SU-DHL-6 (cell line): ENCODE measurements around the gene RNF8.
"Not testable (repeated sequence)": the region's sequence is repeated elsewhere in the genome, so short reads cannot be mapped to it uniquely, and the experiment has no call there.

Source experiments
- H2AFZ ChIP-seq: fragments of 200-600 bp; sonication (generic); 2 replicates; pipeline ENCODE4 v1.6.1; 2014; ENCODE audit warnings: low read depth, mild to moderate bottlenecking, moderate library complexity, mixed read lengths, antibody characterized with exemption, low read length; ENCODE audit not compliant: severe bottlenecking
- H3F3A ChIP-seq: fragments of 200-600 bp; shearing (Covaris generic); 2 replicates; pipeline ENCODE4 v1.6.0; 2016; ENCODE audit warnings: antibody characterized with exemption, mild to moderate bottlenecking; ENCODE audit not compliant: insufficient read depth
- H3K27ac ChIP-seq: fragments of 200-600 bp; sonication (generic); 2 replicates; pipeline ENCODE4 v1.5.1; 2016; ENCODE audit warnings: low read depth, mild to moderate bottlenecking, low read length, moderate library complexity, mixed read lengths
- H3K27me3 ChIP-seq: fragments of 200-600 bp; sonication (generic), shearing (Covaris generic); 2 replicates; pipeline ENCODE4 v1.6.0; 2014; ENCODE audit warnings: mild to moderate bottlenecking, low read length
- H3K36me3 ChIP-seq: fragments of 200-600 bp; sonication (generic); 2 replicates; pipeline ENCODE4 v1.6.1; 2014; ENCODE audit warnings: mild to moderate bottlenecking, low read length, mixed read lengths
- H3K4me2 ChIP-seq: fragments of 300-600, 200-600 bp; shearing (Covaris generic), sonication (generic); 2 replicates; pipeline ENCODE4 v1.6.0; 2014; ENCODE audit warnings: low read length, low read depth, mild to moderate bottlenecking; ENCODE audit not compliant: poor library complexity, severe bottlenecking
- H3K4me3 ChIP-seq: fragments of 200-600 bp; sonication (generic); 2 replicates; pipeline ENCODE4 v1.5.1; 2014; ENCODE audit warnings: antibody characterized with exemption, low read length, mild to moderate bottlenecking, mixed read lengths; ENCODE audit not compliant: insufficient read depth, poor library complexity, severe bottlenecking
- H3K79me2 ChIP-seq: fragments of 200-600 bp; sonication (generic); 2 replicates; pipeline ENCODE4 v1.6.1; 2014; ENCODE audit warnings: mild to moderate bottlenecking, low read length, moderate library complexity; ENCODE audit not compliant: insufficient read depth
- H3K9ac ChIP-seq: fragments of 200-600 bp; sonication (generic); 2 replicates; pipeline ENCODE4 v1.7.0; 2014; ENCODE audit warnings: mild to moderate bottlenecking, low read length
- H3K9me2 ChIP-seq: fragments of 200-600 bp; sonication (generic); replicated peaks from 2 replicates; pipeline ENCODE4 v1.6.1; 2014; ENCODE audit warnings: low read length; ENCODE audit not compliant: insufficient read depth
- H3K9me3 ChIP-seq: fragments of 200-600 bp; sonication (generic); 2 replicates; pipeline ENCODE4 v1.6.1; 2014; ENCODE audit warnings: low read length, mixed read lengths; ENCODE audit not compliant: insufficient read depth
- H4K20me1 ChIP-seq: fragments of 200-600 bp; sonication (generic); 2 replicates; pipeline ENCODE4 v1.6.1; 2014; ENCODE audit warnings: low read depth, mild to moderate bottlenecking, antibody characterized with exemption, low read length, moderate library complexity, mixed read lengths
- EZH2phosphoT487 ChIP-seq: fragments of 200-600 bp; sonication (generic), shearing (Covaris generic); conservative IDR thresholded peaks from 2 replicates; pipeline ENCODE4 v1.6.1; 2018; ENCODE audit warnings: mild to moderate bottlenecking, antibody characterized with exemption, low read length, moderate library complexity, mixed read lengths
- TF ChIP-seq, protein P1 (sequence below): fragments of 200-600 bp; sonication (generic); IDR thresholded peaks from one replicate; pipeline ENCODE4 v1.5.1; 2017; ENCODE audit warnings: antibody characterized with exemption, mild to moderate bottlenecking, low read length, moderate library complexity; ENCODE audit not compliant: insufficient read depth, poor library complexity, severe bottlenecking

Gene RNF8

DNA sequence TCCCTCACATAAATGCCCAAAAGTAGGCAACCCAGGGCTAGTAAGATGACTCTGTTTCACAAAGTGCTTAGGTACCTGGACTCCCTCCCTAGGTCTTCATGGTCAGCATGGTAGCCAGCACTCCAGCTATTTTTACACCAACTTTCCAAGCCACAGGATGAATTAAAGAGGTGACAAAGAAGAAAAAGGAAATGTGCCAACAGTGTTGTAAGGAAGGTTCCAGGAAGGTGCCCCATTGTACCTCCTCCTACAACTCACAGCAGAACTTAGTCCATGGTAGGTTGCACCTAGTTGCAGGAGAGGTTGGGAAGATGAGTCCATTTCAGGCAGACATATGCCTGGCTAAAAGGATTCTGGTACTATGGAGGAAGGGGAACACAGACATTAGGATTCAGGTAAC, 19.7 kb upstream of the RNF8 start:
- Histone ChIP-seq H3K27ac (no peak overlapping the region), H3F3A (no peaks in the 10 kb centered on the region), H3K4me2 (no peak overlapping the region), H2AFZ (no peak overlapping the region), H3K27me3 (no peaks in the 10 kb centered on the region), H3K9me3 (no peaks in the 10 kb centered on the region), H3K79me2 (no peaks in the 10 kb centered on the region), H3K9ac (no peak overlapping the region), H3K4me3 (no peak overlapping the region), H3K36me3 (no peaks in the 10 kb centered on the region), H3K9me2 (no peaks in the 10 kb centered on the region), H4K20me1 (no peaks in the 10 kb centered on the region)
- no peak for TF ChIP-seq EZH2phosphoT487
- TF ChIP-seq, protein P1, sequence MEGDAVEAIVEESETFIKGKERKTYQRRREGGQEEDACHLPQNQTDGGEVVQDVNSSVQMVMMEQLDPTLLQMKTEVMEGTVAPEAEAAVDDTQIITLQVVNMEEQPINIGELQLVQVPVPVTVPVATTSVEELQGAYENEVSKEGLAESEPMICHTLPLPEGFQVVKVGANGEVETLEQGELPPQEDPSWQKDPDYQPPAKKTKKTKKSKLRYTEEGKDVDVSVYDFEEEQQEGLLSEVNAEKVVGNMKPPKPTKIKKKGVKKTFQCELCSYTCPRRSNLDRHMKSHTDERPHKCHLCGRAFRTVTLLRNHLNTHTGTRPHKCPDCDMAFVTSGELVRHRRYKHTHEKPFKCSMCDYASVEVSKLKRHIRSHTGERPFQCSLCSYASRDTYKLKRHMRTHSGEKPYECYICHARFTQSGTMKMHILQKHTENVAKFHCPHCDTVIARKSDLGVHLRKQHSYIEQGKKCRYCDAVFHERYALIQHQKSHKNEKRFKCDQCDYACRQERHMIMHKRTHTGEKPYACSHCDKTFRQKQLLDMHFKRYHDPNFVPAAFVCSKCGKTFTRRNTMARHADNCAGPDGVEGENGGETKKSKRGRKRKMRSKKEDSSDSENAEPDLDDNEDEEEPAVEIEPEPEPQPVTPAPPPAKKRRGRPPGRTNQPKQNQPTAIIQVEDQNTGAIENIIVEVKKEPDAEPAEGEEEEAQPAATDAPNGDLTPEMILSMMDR: no peak

DNA sequence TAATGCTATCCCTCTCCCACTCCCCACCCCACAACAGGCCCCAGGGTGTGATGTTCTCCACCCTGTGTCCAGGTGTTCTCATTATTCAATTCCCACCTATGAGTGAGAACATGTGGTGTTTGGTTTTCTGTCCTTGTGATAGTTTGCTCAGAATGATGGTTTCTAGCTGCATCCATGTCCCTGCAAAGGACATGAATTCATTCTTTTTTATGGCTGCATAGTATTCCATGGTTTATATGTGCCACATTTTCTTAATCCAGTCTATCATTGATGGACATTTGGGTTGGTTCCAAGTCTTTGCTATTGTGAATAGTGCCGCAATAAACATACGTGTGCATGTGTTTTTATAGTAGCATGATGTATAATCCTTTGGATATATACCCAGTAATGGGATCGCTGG, 15.5 kb upstream of the RNF8 start:
- H3K79me2 ChIP-seq, H3K4me3 ChIP-seq, H3K9me3 ChIP-seq, H3K36me3 ChIP-seq, H3K27ac ChIP-seq, H2AFZ ChIP-seq, H3K27me3 ChIP-seq, H3K9ac ChIP-seq, H3F3A ChIP-seq, H4K20me1 ChIP-seq, H3K9me2 ChIP-seq, H3K4me2 ChIP-seq: not testable (repeated sequence)

DNA sequence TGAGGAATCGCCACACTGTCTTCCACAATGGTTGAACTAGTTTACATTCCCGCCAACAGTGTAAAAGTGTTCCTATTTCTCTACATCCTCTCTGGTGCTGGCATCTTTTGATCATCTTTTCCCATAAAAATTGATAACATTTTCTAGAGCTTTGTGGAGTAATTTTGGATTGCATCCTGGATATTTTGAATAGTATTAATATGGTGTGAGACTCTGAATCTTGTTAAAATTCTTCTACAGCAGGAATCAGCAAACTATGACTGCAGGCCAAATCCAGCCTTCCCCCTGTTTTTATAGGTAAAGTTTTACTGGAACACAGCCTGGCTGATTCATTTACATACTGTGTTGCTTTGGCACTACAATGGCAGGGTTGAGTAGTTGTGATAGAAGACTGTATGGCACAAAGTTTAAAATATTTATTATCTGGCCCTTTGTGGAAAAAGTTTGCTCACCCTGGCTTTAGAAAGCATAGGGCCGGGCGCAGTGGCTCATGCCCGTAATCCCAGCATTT, 15.0 kb upstream of the RNF8 start:
- H4K20me1 ChIP-seq: no peaks in the 10 kb centered on the region
- TF ChIP-seq, protein P1: no peak
- TF ChIP-seq EZH2phosphoT487: no peak
- H3K27me3 ChIP-seq: no peaks in the 10 kb centered on the region
- no peak overlapping the region for H3K27ac ChIP-seq
- H3K36me3 ChIP-seq: no peaks in the 10 kb centered on the region
- H3K79me2 ChIP-seq: no peaks in the 10 kb centered on the region
- no peaks in the 10 kb centered on the region for H3K9me2 ChIP-seq
- no peak overlapping the region for H2AFZ ChIP-seq
- no peaks in the 10 kb centered on the region for H3F3A ChIP-seq
- H3K9ac ChIP-seq: no peak overlapping the region
- no peak overlapping the region for H3K4me2 ChIP-seq
- H3K4me3 ChIP-seq: no peak overlapping the region
- H3K9me3 ChIP-seq: no peaks in the 10 kb centered on the region

DNA sequence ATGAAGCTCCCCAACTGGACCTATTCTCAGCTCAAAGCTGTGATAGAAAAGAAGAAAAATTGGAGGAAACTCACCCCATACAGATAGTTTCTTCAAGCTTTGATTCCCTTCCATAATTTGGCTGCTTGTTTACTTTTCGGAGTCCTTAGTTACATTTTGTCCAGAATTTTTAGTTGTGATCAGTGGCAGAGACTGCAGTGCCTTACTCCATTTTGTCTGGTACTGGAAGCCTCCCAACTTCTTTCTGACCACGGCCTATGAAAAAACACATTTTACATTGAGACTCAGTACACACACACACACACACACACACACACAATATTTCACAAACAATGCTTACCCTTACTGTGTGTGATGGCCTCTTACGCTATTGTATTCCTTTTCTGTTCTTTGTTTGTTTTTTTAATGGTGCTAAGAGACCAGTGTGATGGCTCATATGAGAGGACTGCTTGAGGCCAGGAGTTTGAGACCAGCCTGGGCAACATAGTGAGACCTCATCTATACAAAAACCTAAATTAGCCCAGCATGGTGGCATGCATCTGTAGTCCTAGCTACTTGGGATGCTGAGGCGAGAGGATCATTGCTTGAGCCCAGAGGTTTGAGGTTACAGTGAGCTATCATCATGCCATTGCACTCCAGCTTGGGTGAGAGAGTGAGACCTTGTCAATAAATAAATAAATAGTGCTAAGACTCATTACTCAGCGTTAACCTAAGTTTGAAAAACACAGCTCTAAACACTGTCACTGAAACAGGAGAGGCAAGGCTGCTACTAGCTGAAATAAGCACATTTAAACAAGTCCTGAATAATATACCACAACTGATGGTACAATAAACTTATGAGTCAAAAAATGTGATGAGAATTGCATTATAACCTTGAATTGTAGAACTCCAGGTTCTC, 13.8 kb upstream of the RNF8 start:
- H3K27ac ChIP-seq: no peak overlapping the region
- TF ChIP-seq EZH2phosphoT487: no peak
- TF ChIP-seq, protein P1: no peak
- H3K9me3 ChIP-seq: no peaks in the 10 kb centered on the region
- H3K9ac ChIP-seq: no peak overlapping the region
- H3K4me2 ChIP-seq: no peak overlapping the region
- no peak overlapping the region for H3K4me3 ChIP-seq
- no peaks in the 10 kb centered on the region for H3K27me3 ChIP-seq
- no peaks in the 10 kb centered on the region for H3K9me2 ChIP-seq
- H2AFZ ChIP-seq: no peak overlapping the region
- no peaks in the 10 kb centered on the region for H3K79me2 ChIP-seq
- no peaks in the 10 kb centered on the region for H3F3A ChIP-seq
- H4K20me1 ChIP-seq: no peaks in the 10 kb centered on the region
- no peaks in the 10 kb centered on the region for H3K36me3 ChIP-seq
